ENCODE measurements around the gene DENND1A.

DNA sequence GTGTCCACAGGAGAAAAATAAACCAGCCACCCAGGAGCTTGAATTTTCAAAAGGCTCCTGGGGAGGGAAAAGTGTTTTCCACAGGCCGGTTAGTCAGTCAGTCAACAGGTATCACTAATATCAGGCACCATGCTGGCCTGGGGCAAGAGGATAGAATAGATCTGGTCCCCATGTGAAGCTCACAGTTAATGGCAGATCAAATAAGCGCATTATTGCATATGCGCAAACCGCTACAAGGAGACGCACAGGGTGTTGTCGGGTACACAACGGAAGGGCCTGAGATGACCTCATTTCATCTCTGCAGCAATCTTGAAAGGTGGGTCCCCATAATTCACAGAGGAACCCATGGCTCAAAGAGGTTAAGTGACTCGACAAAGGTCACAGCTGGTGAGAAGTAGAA lies 313.2 kb downstream of the DENND1A start:
- no peak for TF ChIP-seq POLR2A (IDR thresholded peaks at IDR 0.05)
- TF ChIP-seq, protein P1, sequence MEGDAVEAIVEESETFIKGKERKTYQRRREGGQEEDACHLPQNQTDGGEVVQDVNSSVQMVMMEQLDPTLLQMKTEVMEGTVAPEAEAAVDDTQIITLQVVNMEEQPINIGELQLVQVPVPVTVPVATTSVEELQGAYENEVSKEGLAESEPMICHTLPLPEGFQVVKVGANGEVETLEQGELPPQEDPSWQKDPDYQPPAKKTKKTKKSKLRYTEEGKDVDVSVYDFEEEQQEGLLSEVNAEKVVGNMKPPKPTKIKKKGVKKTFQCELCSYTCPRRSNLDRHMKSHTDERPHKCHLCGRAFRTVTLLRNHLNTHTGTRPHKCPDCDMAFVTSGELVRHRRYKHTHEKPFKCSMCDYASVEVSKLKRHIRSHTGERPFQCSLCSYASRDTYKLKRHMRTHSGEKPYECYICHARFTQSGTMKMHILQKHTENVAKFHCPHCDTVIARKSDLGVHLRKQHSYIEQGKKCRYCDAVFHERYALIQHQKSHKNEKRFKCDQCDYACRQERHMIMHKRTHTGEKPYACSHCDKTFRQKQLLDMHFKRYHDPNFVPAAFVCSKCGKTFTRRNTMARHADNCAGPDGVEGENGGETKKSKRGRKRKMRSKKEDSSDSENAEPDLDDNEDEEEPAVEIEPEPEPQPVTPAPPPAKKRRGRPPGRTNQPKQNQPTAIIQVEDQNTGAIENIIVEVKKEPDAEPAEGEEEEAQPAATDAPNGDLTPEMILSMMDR (IDR thresholded peaks at IDR 0.05) = no peak
- TF ChIP-seq EP300 (IDR thresholded peaks at IDR 0.05) = no peak
- TF ChIP-seq POLR2AphosphoS5 (IDR thresholded peaks at IDR 0.05) = no peak
